HUES48 (cell line): Measurements from ENCODE around the gene DQX1.

ENCODE experiments used
- H3K27ac ChIP-seq: one replicate; pipeline ENCODE4 v1.7.0; 2013; ENCODE audit warnings: low read depth, low read length, inconsistent platforms
- H3K27me3 ChIP-seq: 2 replicates; pipeline ENCODE4 v1.6.1; 2013; ENCODE audit warnings: mild to moderate bottlenecking, low read length; ENCODE audit not compliant: control insufficient read depth, insufficient read depth
- H3K36me3 ChIP-seq: 2 replicates; pipeline ENCODE4 v1.6.1; 2013; ENCODE audit warnings: low read length; ENCODE audit not compliant: control insufficient read depth, insufficient read depth
- H3K4me1 ChIP-seq: 2 replicates; pipeline ENCODE4 v1.6.1; 2013; ENCODE audit warnings: mild to moderate bottlenecking, low read length; ENCODE audit not compliant: control insufficient read depth, insufficient read depth
- H3K4me3 ChIP-seq: 2 replicates; pipeline ENCODE4 v1.5.1; 2013; ENCODE audit warnings: mild to moderate bottlenecking, low read depth, low read length
- H3K9ac ChIP-seq: 2 replicates; pipeline ENCODE4 v1.6.1; 2013; ENCODE audit warnings: mild to moderate bottlenecking, low read depth, low read length, moderate library complexity
- H3K9me3 ChIP-seq: 2 replicates; pipeline ENCODE4 v1.6.1; 2013; ENCODE audit warnings: low read length; ENCODE audit not compliant: control insufficient read depth, insufficient read depth

The DQX1 gene

GRCh38 chr2:74525717-74526648 is at the start of gene DQX1:
Gene DQX1 (minus strand): TSS chr2:74526231. CDS start chr2:74525729, 502 bp downstream.
- H3K4me1 ChIP-seq: peaks cover 7% of the 10 kb centered on the region
- peaks cover 28% of the 10 kb centered on the region for H3K36me3 ChIP-seq
- H3K4me3 ChIP-seq: no peak within 1 kb of the TSS
- no peak within 1 kb of the TSS for H3K27ac ChIP-seq
- no peak within 1 kb of the TSS for H3K9ac ChIP-seq
- H3K9me3 ChIP-seq: no peaks in the 10 kb centered on the region
- H3K27me3 ChIP-seq: peaks cover 14% of the 10 kb centered on the region

GRCh38 chr2:74575320-74575719 is 49.3 kb upstream of the DQX1 start:
- no peaks in the 10 kb centered on the region for H3K27me3 ChIP-seq
- H3K9me3 ChIP-seq: no peaks in the 10 kb centered on the region
- no peaks in the 10 kb centered on the region for H3K36me3 ChIP-seq
- H3K27ac ChIP-seq: no peak overlapping the region
- H3K4me1 ChIP-seq: no peaks in the 10 kb centered on the region
- H3K4me3 ChIP-seq: no peak overlapping the region
- no peak overlapping the region for H3K9ac ChIP-seq

GRCh38 chr2:74573747-74574562 is 47.9 kb upstream of the DQX1 start:
- no peaks in the 10 kb centered on the region for H3K9me3 ChIP-seq
- H3K4me3 ChIP-seq: no peak overlapping the region
- H3K4me1 ChIP-seq: no peaks in the 10 kb centered on the region
- no peaks in the 10 kb centered on the region for H3K27me3 ChIP-seq
- no peak overlapping the region for H3K9ac ChIP-seq
- H3K36me3 ChIP-seq: no peaks in the 10 kb centered on the region
- H3K27ac ChIP-seq: no peak overlapping the region

- Histone ChIP-seq H3K9me3 (no peaks in the 10 kb centered on the region), H3K27ac (no peak overlapping the region), H3K4me1 (no peaks in the 10 kb centered on the region), H3K27me3 (no peaks in the 10 kb centered on the region; the same call in 1 of the 2 replicates), H3K4me3 (no peak overlapping the region), H3K9ac (no peak overlapping the region), H3K36me3 (no peaks in the 10 kb centered on the region)
Observed at GRCh38 chr2:74572178-74572925, 46.3 kb upstream of the DQX1 start.

- Histone ChIP-seq H3K36me3 (no peaks in the 10 kb centered on the region), H3K27ac (no peak overlapping the region), H3K9me3 (no peaks in the 10 kb centered on the region), H3K27me3 (no peaks in the 10 kb centered on the region; the same call in 1 of the 2 replicates), H3K9ac (no peak overlapping the region), H3K4me1 (no peaks in the 10 kb centered on the region), H3K4me3 (no peak overlapping the region)
Observed at GRCh38 chr2:74571058-74571457, 45.0 kb upstream of the DQX1 start.

GRCh38 chr2:74569686-74570085 is 43.7 kb upstream of the DQX1 start:
- Histone ChIP-seq H3K36me3 (no peaks in the 10 kb centered on the region), H3K9me3 (no peaks in the 10 kb centered on the region), H3K4me1 (no peaks in the 10 kb centered on the region), H3K9ac (no peak overlapping the region), H3K27ac (no peak overlapping the region), H3K4me3 (no peak overlapping the region), H3K27me3 (no peaks in the 10 kb centered on the region; the same call in 1 of the 2 replicates)

GRCh38 chr2:74567881-74568280 is 41.9 kb upstream of the DQX1 start:
- Histone ChIP-seq H3K27ac (no peak overlapping the region), H3K36me3 (no peaks in the 10 kb centered on the region), H3K4me1 (no peaks in the 10 kb centered on the region), H3K4me3 (no peak overlapping the region), H3K9ac (no peak overlapping the region), H3K9me3 (no peaks in the 10 kb centered on the region), H3K27me3 (no peaks in the 10 kb centered on the region; the same call in 1 of the 2 replicates)

GRCh38 chr2:74566754-74567085 is 40.7 kb upstream of the DQX1 start:
- no peaks in the 10 kb centered on the region for H3K9me3 ChIP-seq
- peaks cover 3% of the 10 kb centered on the region for H3K27me3 ChIP-seq
- no peak overlapping the region for H3K27ac ChIP-seq
- H3K4me1 ChIP-seq: no peaks in the 10 kb centered on the region
- H3K9ac ChIP-seq: no peak overlapping the region
- H3K36me3 ChIP-seq: no peaks in the 10 kb centered on the region
- H3K4me3 ChIP-seq: no peak overlapping the region

- Histone ChIP-seq H3K4me1 (no peaks in the 10 kb centered on the region), H3K27ac (no peak overlapping the region), H3K9ac (no peak overlapping the region), H3K4me3 (no peak overlapping the region), H3K36me3 (no peaks in the 10 kb centered on the region), H3K9me3 (no peaks in the 10 kb centered on the region), H3K27me3 (peaks cover 6% of the 10 kb centered on the region)
Observed at GRCh38 chr2:74566076-74566753, 40.2 kb upstream of the DQX1 start.

- Histone ChIP-seq H3K27ac (no peak overlapping the region), H3K9me3 (no peaks in the 10 kb centered on the region), H3K36me3 (no peaks in the 10 kb centered on the region), H3K4me1 (peaks cover 12% of the 10 kb centered on the region), H3K4me3 (no peak overlapping the region), H3K27me3 (peaks cover 6% of the 10 kb centered on the region), H3K9ac (no peak overlapping the region)
Observed at GRCh38 chr2:74564222-74564621, 38.2 kb upstream of the DQX1 start.
